Measurements from ENCODE around the gene FPR2. TPM values are rescaled to one million over a fixed set of nuclear protein-coding genes. Genes with fewer than 3 reads are reported as not detected.
A peak's percentile ranks its signal among the peaks of the same experiment; 100 is the strongest.

The FPR2 gene
- total and polyA plus RNA-seq, 9 of the 15 experiments (the other 6 are each of a cell fraction or from before 2014, with no cell fraction given), result 0.03 to 0.15 (median 0.07) TPM; not detected in 6

DNA sequence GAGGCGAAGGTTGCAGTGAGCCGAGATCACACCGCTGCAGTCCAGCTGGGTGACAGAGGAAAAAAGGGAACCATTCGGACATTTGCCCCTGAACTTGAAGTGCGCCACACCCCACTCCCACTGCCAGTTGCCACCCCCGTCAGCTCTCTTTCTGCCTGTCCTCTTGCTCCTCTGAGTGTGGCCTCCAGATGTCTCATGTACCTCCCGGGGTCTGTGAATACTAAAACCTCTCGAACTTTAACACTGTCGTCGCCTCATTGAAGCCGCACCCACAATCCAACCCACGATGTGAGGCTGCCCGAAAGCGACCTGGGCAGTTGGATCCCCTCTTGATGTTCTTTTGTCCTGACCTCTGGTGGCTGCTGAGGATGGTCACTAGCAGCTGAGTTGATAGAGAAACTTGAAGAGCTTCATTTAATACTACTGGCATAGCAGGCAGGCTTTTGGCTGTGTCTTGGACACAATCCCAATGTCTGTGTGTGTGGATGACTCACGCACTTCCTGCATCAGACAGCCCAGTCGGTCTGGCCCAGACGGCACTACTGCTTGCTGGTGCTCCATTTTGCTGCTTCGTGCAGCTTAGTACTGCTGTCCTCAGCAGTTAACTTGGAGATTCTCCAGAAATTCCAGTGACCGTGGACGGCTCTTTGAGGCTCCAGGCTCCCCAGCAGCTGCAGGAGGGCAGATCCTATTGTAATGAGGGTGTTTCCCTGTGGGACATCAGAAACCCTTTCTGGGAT lies 38.2 kb downstream of the FPR2 start (continued):
- TF ChIP-seq ZNF121 (CRISPR knock-in tag; conservative IDR thresholded peaks at IDR 0.05) (no peak), ZNF436 (CRISPR knock-in tag; IDR thresholded peaks at IDR 0.05) (no peak), FUS (optimal IDR thresholded peaks at IDR 0.05; ENCODE audit: low read depth, low read length) (no peak), PRMT5 (CRISPR knock-in tag; IDR thresholded peaks at IDR 0.05) (no peak), EP400 (IDR thresholded peaks at IDR 0.05) (no peak), TCF7L2 (IDR thresholded peaks at IDR 0.05; ENCODE audit: low read depth, low read length) (no peak), HCFC1 (IDR thresholded peaks at IDR 0.05; ENCODE audit: low read depth, low read length) (no peak), CBFA2T2 (conservative IDR thresholded peaks at IDR 0.05) (no peak), RCOR1 (IDR thresholded peaks at IDR 0.05; ENCODE audit: borderline replicate concordance in 1 of 2, low read depth in 2 of 2, low read length in 2 of 2) (no peak; a peak in 1 of 4 replicates), ZNF175 (CRISPR knock-in tag; IDR thresholded peaks at IDR 0.05; ENCODE audit: low read depth) (peak; percentile 55), POLR2H (tag; IDR thresholded peaks at IDR 0.05; ENCODE audit: low read depth) (no peak; the same call in 1 of the 2 replicates), ESRRA (IDR thresholded peaks at IDR 0.05; ENCODE audit: borderline replicate concordance, low read depth) (no peak), RBM25 (IDR thresholded peaks at IDR 0.05; ENCODE audit: low read depth, low read length, severe bottlenecking) (no peak), HEY1 (CRISPR knock-in tag; IDR thresholded peaks at IDR 0.05; ENCODE audit: borderline replicate concordance) (no peak), ZNF717 (CRISPR knock-in tag; IDR thresholded peaks at IDR 0.05) (no peak), HIVEP1 (CRISPR knock-in tag; IDR thresholded peaks at IDR 0.05) (peak; percentile 79; the same call in 1 of the 2 replicates), KAT2B (IDR thresholded peaks at IDR 0.05; ENCODE audit: low read depth, low read length) (no peak), SMAD2 (IDR thresholded peaks at IDR 0.05; ENCODE audit: low read depth, low read length) (no peak), ZNF77 (CRISPR knock-in tag; IDR thresholded peaks at IDR 0.05) (no peak), TSC22D4 (tag; IDR thresholded peaks at IDR 0.05) (no peak), GABPA (tag; conservative IDR thresholded peaks at IDR 0.05; ENCODE audit: low read depth) (peak; percentile 16; the same call in 1 of the 2 replicates), ZNF282 (CRISPR knock-in tag; IDR thresholded peaks at IDR 0.05) (no peak), ZBTB7A (IDR thresholded peaks at IDR 0.05; ENCODE audit: borderline replicate concordance, control insufficient read depth, low read depth, low read length) (no peak), DNMT1 (IDR thresholded peaks at IDR 0.05) (no peak)
- TF ChIP-seq, protein P1, sequence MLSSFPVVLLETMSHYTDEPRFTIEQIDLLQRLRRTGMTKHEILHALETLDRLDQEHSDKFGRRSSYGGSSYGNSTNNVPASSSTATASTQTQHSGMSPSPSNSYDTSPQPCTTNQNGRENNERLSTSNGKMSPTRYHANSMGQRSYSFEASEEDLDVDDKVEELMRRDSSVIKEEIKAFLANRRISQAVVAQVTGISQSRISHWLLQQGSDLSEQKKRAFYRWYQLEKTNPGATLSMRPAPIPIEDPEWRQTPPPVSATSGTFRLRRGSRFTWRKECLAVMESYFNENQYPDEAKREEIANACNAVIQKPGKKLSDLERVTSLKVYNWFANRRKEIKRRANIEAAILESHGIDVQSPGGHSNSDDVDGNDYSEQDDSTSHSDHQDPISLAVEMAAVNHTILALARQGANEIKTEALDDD (IDR thresholded peaks at IDR 0.05), result no peak
- TF ChIP-seq, protein P2, sequence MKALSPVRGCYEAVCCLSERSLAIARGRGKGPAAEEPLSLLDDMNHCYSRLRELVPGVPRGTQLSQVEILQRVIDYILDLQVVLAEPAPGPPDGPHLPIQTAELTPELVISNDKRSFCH (CRISPR knock-in tag; IDR thresholded peaks at IDR 0.05), result no peak
- TF ChIP-seq, protein P2 (tag; IDR thresholded peaks at IDR 0.05), result no peak
- TF ChIP-seq, protein P3, sequence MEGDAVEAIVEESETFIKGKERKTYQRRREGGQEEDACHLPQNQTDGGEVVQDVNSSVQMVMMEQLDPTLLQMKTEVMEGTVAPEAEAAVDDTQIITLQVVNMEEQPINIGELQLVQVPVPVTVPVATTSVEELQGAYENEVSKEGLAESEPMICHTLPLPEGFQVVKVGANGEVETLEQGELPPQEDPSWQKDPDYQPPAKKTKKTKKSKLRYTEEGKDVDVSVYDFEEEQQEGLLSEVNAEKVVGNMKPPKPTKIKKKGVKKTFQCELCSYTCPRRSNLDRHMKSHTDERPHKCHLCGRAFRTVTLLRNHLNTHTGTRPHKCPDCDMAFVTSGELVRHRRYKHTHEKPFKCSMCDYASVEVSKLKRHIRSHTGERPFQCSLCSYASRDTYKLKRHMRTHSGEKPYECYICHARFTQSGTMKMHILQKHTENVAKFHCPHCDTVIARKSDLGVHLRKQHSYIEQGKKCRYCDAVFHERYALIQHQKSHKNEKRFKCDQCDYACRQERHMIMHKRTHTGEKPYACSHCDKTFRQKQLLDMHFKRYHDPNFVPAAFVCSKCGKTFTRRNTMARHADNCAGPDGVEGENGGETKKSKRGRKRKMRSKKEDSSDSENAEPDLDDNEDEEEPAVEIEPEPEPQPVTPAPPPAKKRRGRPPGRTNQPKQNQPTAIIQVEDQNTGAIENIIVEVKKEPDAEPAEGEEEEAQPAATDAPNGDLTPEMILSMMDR (IDR thresholded peaks at IDR 0.05 in 2 of 3, conservative IDR thresholded peaks at IDR 0.05 in 1 of 3; ENCODE audit: insufficient read depth in 2 of 3, low read depth in 1 of 3, low read length in 3 of 3), result peak; percentile 19 to 39 (median 38); a peak in 4 of 6 replicates

Data from K562 (cell line).